Measurements from ENCODE around the gene ZNF564.

ZNF564 gene

GRCh38 chr19:12564016-12564664 is 12.9 kb upstream of the ZNF564 start:
- Histone ChIP-seq H3K4me3 (ENCODE audit: insufficient read depth, low read length, poor library complexity, severe bottlenecking) (no peak overlapping the region), H3K79me2 (ENCODE audit: insufficient read depth, low read length) (no peaks in the 10 kb centered on the region), H3K27me3 (ENCODE audit: low read length) (no peaks in the 10 kb centered on the region), H3K9me2 (replicated peaks; ENCODE audit: insufficient read depth, low read length) (no peaks in the 10 kb centered on the region), H3F3A (ENCODE audit: insufficient read depth) (no peaks in the 10 kb centered on the region), H3K27ac (ENCODE audit: low read depth, low read length) (no peak overlapping the region), H4K20me1 (ENCODE audit: low read depth, low read length) (no peaks in the 10 kb centered on the region), H2AFZ (ENCODE audit: low read depth, low read length, severe bottlenecking) (no peak overlapping the region), H3K4me2 (ENCODE audit: low read depth, low read length, poor library complexity, severe bottlenecking) (no peak overlapping the region), H3K36me3 (ENCODE audit: low read length) (no peaks in the 10 kb centered on the region), H3K9me3 (ENCODE audit: insufficient read depth, low read length) (no peaks in the 10 kb centered on the region), H3K9ac (ENCODE audit: low read length) (no peak overlapping the region)
- no peak for TF ChIP-seq EZH2phosphoT487 (conservative IDR thresholded peaks at IDR 0.05; ENCODE audit: low read length)
- TF ChIP-seq, protein P1, sequence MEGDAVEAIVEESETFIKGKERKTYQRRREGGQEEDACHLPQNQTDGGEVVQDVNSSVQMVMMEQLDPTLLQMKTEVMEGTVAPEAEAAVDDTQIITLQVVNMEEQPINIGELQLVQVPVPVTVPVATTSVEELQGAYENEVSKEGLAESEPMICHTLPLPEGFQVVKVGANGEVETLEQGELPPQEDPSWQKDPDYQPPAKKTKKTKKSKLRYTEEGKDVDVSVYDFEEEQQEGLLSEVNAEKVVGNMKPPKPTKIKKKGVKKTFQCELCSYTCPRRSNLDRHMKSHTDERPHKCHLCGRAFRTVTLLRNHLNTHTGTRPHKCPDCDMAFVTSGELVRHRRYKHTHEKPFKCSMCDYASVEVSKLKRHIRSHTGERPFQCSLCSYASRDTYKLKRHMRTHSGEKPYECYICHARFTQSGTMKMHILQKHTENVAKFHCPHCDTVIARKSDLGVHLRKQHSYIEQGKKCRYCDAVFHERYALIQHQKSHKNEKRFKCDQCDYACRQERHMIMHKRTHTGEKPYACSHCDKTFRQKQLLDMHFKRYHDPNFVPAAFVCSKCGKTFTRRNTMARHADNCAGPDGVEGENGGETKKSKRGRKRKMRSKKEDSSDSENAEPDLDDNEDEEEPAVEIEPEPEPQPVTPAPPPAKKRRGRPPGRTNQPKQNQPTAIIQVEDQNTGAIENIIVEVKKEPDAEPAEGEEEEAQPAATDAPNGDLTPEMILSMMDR (IDR thresholded peaks at IDR 0.05; ENCODE audit: insufficient read depth, low read length, poor library complexity, severe bottlenecking), result peak; percentile 94

GRCh38 chr19:12555456-12555930 is 4.2 kb upstream of the ZNF564 start:
- Histone ChIP-seq H3K4me3 (ENCODE audit: insufficient read depth, low read length, poor library complexity, severe bottlenecking) (no peak overlapping the region), H3K9me3 (ENCODE audit: insufficient read depth, low read length) (no peaks in the 10 kb centered on the region), H3K4me2 (ENCODE audit: low read depth, low read length, poor library complexity, severe bottlenecking) (no peak overlapping the region), H3K79me2 (ENCODE audit: insufficient read depth, low read length) (peaks cover 5% of the 10 kb centered on the region), H2AFZ (ENCODE audit: low read depth, low read length, severe bottlenecking) (no peak overlapping the region), H4K20me1 (ENCODE audit: low read depth, low read length) (no peaks in the 10 kb centered on the region), H3K9me2 (replicated peaks; ENCODE audit: insufficient read depth, low read length) (no peaks in the 10 kb centered on the region), H3F3A (ENCODE audit: insufficient read depth) (0 out of 2 replicates have a peak, but pooled peaks cover 8% of the 10 kb centered on the region), H3K36me3 (ENCODE audit: low read length) (no peaks in the 10 kb centered on the region), H3K9ac (ENCODE audit: low read length) (no peak overlapping the region), H3K27ac (ENCODE audit: low read depth, low read length) (no peak overlapping the region), H3K27me3 (ENCODE audit: low read length) (no peaks in the 10 kb centered on the region)
- TF ChIP-seq EZH2phosphoT487 (conservative IDR thresholded peaks at IDR 0.05; ENCODE audit: low read length), result no peak
- TF ChIP-seq, protein P1 (IDR thresholded peaks at IDR 0.05; ENCODE audit: insufficient read depth, low read length, poor library complexity, severe bottlenecking), result no peak

DNA sequence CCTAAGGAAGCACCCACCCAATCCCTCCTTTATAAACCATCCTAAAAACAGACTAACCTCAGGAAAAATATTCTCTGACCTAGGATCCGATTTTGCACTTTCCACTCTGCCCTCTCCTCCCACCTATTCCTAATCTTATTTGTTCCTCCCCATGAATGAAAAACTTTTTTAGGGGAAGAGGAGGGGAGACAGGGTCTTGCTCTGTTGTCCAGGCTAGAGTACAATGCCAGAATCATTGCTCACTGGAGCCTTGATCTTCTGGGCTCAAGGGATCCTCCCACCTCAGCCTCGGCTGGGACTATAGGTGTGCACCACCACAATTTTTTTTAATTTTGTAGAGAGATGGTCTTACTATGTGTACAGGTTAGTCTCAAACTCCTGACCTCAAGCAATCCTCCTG is 4.4 kb downstream of the ZNF564 start:
- Histone ChIP-seq H4K20me1 (ENCODE audit: low read depth, low read length) (no peaks in the 10 kb centered on the region), H3K36me3 (ENCODE audit: low read length) (no peaks in the 10 kb centered on the region), H3K9me3 (ENCODE audit: insufficient read depth, low read length) (no peaks in the 10 kb centered on the region), H2AFZ (ENCODE audit: low read depth, low read length, severe bottlenecking) (no peak overlapping the region), H3K9me2 (replicated peaks; ENCODE audit: insufficient read depth, low read length) (no peaks in the 10 kb centered on the region), H3K9ac (ENCODE audit: low read length) (no peak overlapping the region), H3K4me2 (ENCODE audit: low read depth, low read length, poor library complexity, severe bottlenecking) (no peak overlapping the region), H3K4me3 (ENCODE audit: insufficient read depth, low read length, poor library complexity, severe bottlenecking) (no peak overlapping the region), H3K27ac (ENCODE audit: low read depth, low read length) (no peak overlapping the region), H3K27me3 (ENCODE audit: low read length) (no peaks in the 10 kb centered on the region), H3F3A (ENCODE audit: insufficient read depth) (no peaks in the 10 kb centered on the region), H3K79me2 (ENCODE audit: insufficient read depth, low read length) (peaks cover 67% of the 10 kb centered on the region)
- no peak for TF ChIP-seq EZH2phosphoT487 (conservative IDR thresholded peaks at IDR 0.05; ENCODE audit: low read length)
- TF ChIP-seq, protein P1 (IDR thresholded peaks at IDR 0.05; ENCODE audit: insufficient read depth, low read length, poor library complexity, severe bottlenecking), result no peak

All from SU-DHL-6 (cell line).